H1 (cell line): ENCODE data around the gene COQ10B. TPM values are rescaled to one million over a fixed set of nuclear protein-coding genes. Genes with fewer than 3 reads are reported as not detected.

Experiments
- CHD7 ChIP-seq: fragments of 300-600 bp; sonication (generic); IDR thresholded peaks from 2 replicates; pipeline ENCODE4 v1.7.1; 2012; ENCODE audit warnings: low read length, moderate library complexity, mild to moderate bottlenecking, inconsistent platforms; ENCODE audit not compliant: insufficient replicate concordance
- EGR1 ChIP-seq: IDR thresholded peaks from 2 replicates; pipeline ENCODE4 v1.6.1; 2011; ENCODE audit warnings: low read depth, low read length, borderline replicate concordance
- GABPA ChIP-seq: IDR thresholded peaks from 2 replicates; pipeline ENCODE4 v1.6.1; 2011; ENCODE audit warnings: mild to moderate bottlenecking, low read length, moderate library complexity, borderline replicate concordance; ENCODE audit not compliant: insufficient read depth
- PHF8 ChIP-seq: fragments of 200-600 bp; sonication (generic); conservative IDR thresholded peaks from 2 replicates; pipeline ENCODE4 v1.7.1; 2012; ENCODE audit warnings: low read depth, mild to moderate bottlenecking, inconsistent platforms, low read length, moderate library complexity
- RFX5 ChIP-seq: IDR thresholded peaks from 2 replicates; pipeline ENCODE4 v1.6.1; 2011; ENCODE audit warnings: low read depth, low read length, improper control_type of control experiment, borderline replicate concordance
- RXRA ChIP-seq: IDR thresholded peaks from 2 replicates; pipeline ENCODE4 v1.6.1; 2011; ENCODE audit warnings: low read depth, mild to moderate bottlenecking, low read length, moderate library complexity; ENCODE audit not compliant: insufficient read depth
- SP2 ChIP-seq: IDR thresholded peaks from 2 replicates; pipeline ENCODE4 v1.6.1; 2012; ENCODE audit warnings: mild to moderate bottlenecking, low read length, inconsistent platforms
- TAF1 ChIP-seq: IDR thresholded peaks from 2 replicates; pipeline ENCODE4 v1.6.1; 2011; ENCODE audit warnings: mild to moderate bottlenecking, low read depth, low read length
- TAF7 ChIP-seq: optimal IDR thresholded peaks from 2 replicates; pipeline ENCODE3; 2011; ENCODE audit warnings: low read depth, mild to moderate bottlenecking, inconsistent platforms, low read length, moderate library complexity, borderline replicate concordance
- TBP ChIP-seq: IDR thresholded peaks from 2 replicates; pipeline ENCODE4 v1.6.1; 2011; ENCODE audit warnings: low read depth, low read length, improper control_type of control experiment
- polyA plus RNA-seq, 7 experiments: library from polyadenylated mRNA; depleted of rRNA in 3 of 7; stranded (reverse) in 5 of 7; unstranded in 2 of 7; fragments of >200 nt in 5 of 7; fragments of 200-250 nt in 2 of 7; gene quantifications; 1 replicate in 5 of 7; 2 replicates in 1 of 7; 4 replicates in 1 of 7; pipeline versions ENCODE4 v1.2.1 to v1.2.3, GENCODE V29; 2011 to 2013; ENCODE audit warnings: missing spikeins in 2 of 7, mixed read lengths in 2 of 7
- total RNA-seq: library from RNA; stranded (reverse); fragmentation: NEBNext Ultra II Directional; extraction: Animal tissue kit (Norgen Biotek cat#: 25700); gene quantifications from 2 replicates; pipeline ENCODE4 v1.2.1, GENCODE V29; 2021

Gene COQ10B
- total and polyA plus RNA-seq, 2 of the 8 experiments (the other 6 are each of a cell fraction or from before 2014, with no cell fraction given) = 1.9 to 17.3 TPM

DNA sequence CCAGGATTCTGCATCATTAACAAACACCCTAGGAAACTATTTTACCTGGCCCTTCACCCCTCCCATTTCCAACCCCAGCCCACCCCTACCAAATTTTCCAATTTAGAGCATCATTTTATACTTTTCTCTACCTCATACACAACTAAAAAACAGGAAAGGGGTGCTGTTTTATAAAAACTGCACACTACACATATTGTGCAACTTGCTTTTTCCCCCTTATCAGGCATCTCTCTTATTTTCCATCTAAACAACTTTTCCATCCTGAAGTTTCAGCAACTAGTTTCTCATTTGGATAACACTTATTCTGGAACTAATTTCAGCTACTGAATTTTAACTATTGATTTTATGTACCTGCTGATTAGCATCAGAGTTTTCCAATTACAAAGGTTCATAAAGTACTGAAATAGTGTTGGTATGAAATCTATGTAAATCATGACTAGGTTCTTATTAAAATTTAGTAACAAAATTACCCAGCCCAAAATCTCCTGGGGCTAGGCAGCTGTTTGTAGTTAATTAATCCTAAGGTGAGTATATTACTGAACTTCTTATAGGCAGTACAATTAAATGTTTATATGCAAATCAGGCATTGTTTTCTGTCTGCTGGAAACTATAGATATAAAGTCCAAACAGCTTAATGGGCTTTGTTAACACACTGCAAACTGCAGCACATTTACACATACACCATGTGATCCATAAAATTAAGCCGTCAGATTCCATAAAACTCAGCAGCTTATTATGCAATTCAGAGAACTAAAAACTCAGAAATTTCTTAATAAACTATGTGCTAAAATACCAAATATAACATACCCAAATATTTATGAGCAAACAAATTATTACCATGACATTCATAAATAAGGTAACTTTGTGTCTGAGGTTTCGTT lies 26.4 kb upstream of the COQ10B start (continued):
- TF ChIP-seq CHD7 = no peak
- TF ChIP-seq SP2 = no peak
- no peak for TF ChIP-seq RFX5
- TF ChIP-seq EGR1 = no peak
- TF ChIP-seq TAF1 = no peak
- TF ChIP-seq TAF7 = no peak
- no peak for TF ChIP-seq PHF8
- no peak for TF ChIP-seq GABPA
- TF ChIP-seq RXRA = no peak
- TF ChIP-seq TBP = no peak
